Ramos (cell line): Measurements from ENCODE around the gene PAXX.

Experiments used
- in situ Hi-C: fragments of 300-500 bp; cut with MboI; formaldehyde crosslinking; loops from one replicate; pipeline ENCODE4 v1.14.3; 2022; ENCODE audit warnings: low sequenced_read_pairs; ENCODE audit not compliant: unreplicated experiment

Gene PAXX

GRCh38 chr9:136964171-136964689 lies 28.0 kb upstream of the PAXX start:
- in situ Hi-C loops: no loop called here

- in situ Hi-C loops: no loop called here
Observed at GRCh38 chr9:136964833-136965422, 27.3 kb upstream of the PAXX start.

GRCh38 chr9:136965771-136966484 lies 26.3 kb upstream of the PAXX start:
- in situ Hi-C loops: no loop called here

- in situ Hi-C loops: no loop called here
Observed at GRCh38 chr9:136968333-136969127, 23.7 kb upstream of the PAXX start.

- in situ Hi-C loops: no loop called here
Observed at GRCh38 chr9:136969150-136969549, 23.1 kb upstream of the PAXX start.

- in situ Hi-C loops: no loop called here
Observed at GRCh38 chr9:136969774-136970173, 22.4 kb upstream of the PAXX start.

- in situ Hi-C loops: no loop called here
Observed at GRCh38 chr9:136970361-136970760, 21.9 kb upstream of the PAXX start.

- in situ Hi-C loops: no loop called here
Observed at GRCh38 chr9:136971746-136972145, 20.5 kb upstream of the PAXX start.

GRCh38 chr9:136972335-136972734 lies 19.9 kb upstream of the PAXX start:
- in situ Hi-C loops: no loop called here

GRCh38 chr9:136972743-136973142 lies 19.5 kb upstream of the PAXX start:
- in situ Hi-C loops: no loop called here

GRCh38 chr9:136973618-136974617 lies 18.3 kb upstream of the PAXX start:
- in situ Hi-C loops: no loop called here

- in situ Hi-C loops: no loop called here
Observed at GRCh38 chr9:136974817-136975535, 17.2 kb upstream of the PAXX start.

- in situ Hi-C loops: no loop called here
Observed at GRCh38 chr9:136975644-136976043, 16.6 kb upstream of the PAXX start.

GRCh38 chr9:136977223-136977622 lies 15.0 kb upstream of the PAXX start, which contains the start of gene PTGDS:
Gene PTGDS, plus strand, starts transcription at chr9:136977504. Its CDS starts 75 bp downstream, at chr9:136977579.
- in situ Hi-C loops: no loop called here

- in situ Hi-C loops: no loop called here
Observed at GRCh38 chr9:136977649-136978072, 14.6 kb upstream of the PAXX start.

- in situ Hi-C loops: no loop called here
Observed at GRCh38 chr9:136978073-136978864, 14.0 kb upstream of the PAXX start.

GRCh38 chr9:136978865-136979544 lies 13.2 kb upstream of the PAXX start:
- in situ Hi-C loops: no loop called here
